Measurements from ENCODE around the gene ZNF800.
A peak's percentile ranks its signal among the peaks of the same experiment; 100 is the strongest.

ZNF800 gene

GRCh38 chr7:127367679-127368078 is 24.8 kb downstream of the ZNF800 start:
- TF ChIP-seq BACH2 (CRISPR knock-in tag; IDR thresholded peaks at IDR 0.05; ENCODE audit: borderline replicate concordance) (no peak), SNAI2 (CRISPR knock-in tag; IDR thresholded peaks at IDR 0.05) (no peak), POU6F1 (CRISPR knock-in tag; IDR thresholded peaks at IDR 0.05; ENCODE audit: borderline replicate concordance, low read depth) (no peak), CSRNP3 (CRISPR knock-in tag; IDR thresholded peaks at IDR 0.05) (no peak), TSHZ2 (CRISPR knock-in tag; IDR thresholded peaks at IDR 0.05) (no peak), GLIS3 (CRISPR knock-in tag; IDR thresholded peaks at IDR 0.05) (no peak), PPARA (CRISPR knock-in tag; IDR thresholded peaks at IDR 0.05; ENCODE audit: borderline replicate concordance) (no peak), TOX (CRISPR knock-in tag; IDR thresholded peaks at IDR 0.05; ENCODE audit: borderline replicate concordance) (no peak), CREB5 (CRISPR knock-in tag; IDR thresholded peaks at IDR 0.05; ENCODE audit: low read depth) (no peak), PATZ1 (CRISPR knock-in tag; IDR thresholded peaks at IDR 0.05; ENCODE audit: borderline replicate concordance) (no peak), ZC3H10 (CRISPR knock-in tag; IDR thresholded peaks at IDR 0.05) (no peak), ARNTL (CRISPR knock-in tag; IDR thresholded peaks at IDR 0.05; ENCODE audit: borderline replicate concordance, low read depth) (no peak), TCF4 (CRISPR knock-in tag; IDR thresholded peaks at IDR 0.05; ENCODE audit: borderline replicate concordance) (no peak), OSR1 (CRISPR knock-in tag; IDR thresholded peaks at IDR 0.05) (no peak), CSDC2 (CRISPR knock-in tag; IDR thresholded peaks at IDR 0.05) (no peak), ZFP30 (CRISPR knock-in tag; IDR thresholded peaks at IDR 0.05) (no peak), ZFP3 (CRISPR knock-in tag; IDR thresholded peaks at IDR 0.05) (no peak), ZNF70 (CRISPR knock-in tag; IDR thresholded peaks at IDR 0.05) (no peak), ISL1 (CRISPR knock-in tag; IDR thresholded peaks at IDR 0.05) (no peak), ZNF565 (CRISPR knock-in tag; conservative IDR thresholded peaks at IDR 0.05; ENCODE audit: low read depth) (no peak)

GRCh38 chr7:127366680-127367079 is 25.8 kb downstream of the ZNF800 start:
- peak; percentile 35; the same call in 2 of the 3 replicates for ATAC-seq
- TF ChIP-seq ISL1 (CRISPR knock-in tag; IDR thresholded peaks at IDR 0.05): peak; percentile 16; the same call in 1 of the 2 replicates
- TF ChIP-seq SNAI2 (CRISPR knock-in tag; IDR thresholded peaks at IDR 0.05): no peak
- peak; percentile 77; the same call in 1 of the 2 replicates for TF ChIP-seq TSHZ2 (CRISPR knock-in tag; IDR thresholded peaks at IDR 0.05)

More at GRCh38 chr7:127367679-127368078, 24.8 kb downstream of the ZNF800 start:
- ATAC-seq: no peak
